Gastroesophageal sphincter (tissue), 4 donors: ENCODE results near the gene DDX3X. TPM values are rescaled to one million over a fixed set of nuclear protein-coding genes. Genes with fewer than 3 reads are reported as not detected.

Source experiments
- ATAC-seq: fragments of 150-250 bp; one replicate; pipeline ENCODE4 v1.9.1; 2016; ENCODE audit warnings: mild to moderate bottlenecking, moderate library complexity
- H3K27ac ChIP-seq, 4 donors: fragments of 200-600 bp; sonication (generic) in 3 of 4; 1 replicate in 3 of 4; 2 replicates in 1 of 4; pipeline ENCODE4 v1.5.1; 2016 to 2019
- H3K27me3 ChIP-seq: fragments of 200-600 bp; sonication (generic); one replicate; pipeline ENCODE4 v1.5.1; 2019
- H3K36me3 ChIP-seq, 2 donors: fragments of 200-600 bp; sonication (generic); one replicate each; pipeline ENCODE4 v1.5.1; 2019; ENCODE audit warnings: control low read depth in 1 of 2
- H3K4me1 ChIP-seq, 3 donors: fragments of 200-600 bp; sonication (generic); 1 replicate in 2 of 3; 2 replicates in 1 of 3; pipeline ENCODE4 v1.5.1; 2016 to 2019; ENCODE audit warnings: control low read depth in 2 of 3
- H3K4me3 ChIP-seq, 2 donors: fragments of 200-600 bp; sonication (generic); one replicate each; pipeline ENCODE4 v1.5.1; 2019; ENCODE audit warnings: mild to moderate bottlenecking in 1 of 2, moderate library complexity in 1 of 2
- H3K9me3 ChIP-seq, 3 donors: fragments of 200-600 bp; sonication (generic); one replicate each; pipeline ENCODE4 v1.5.1; 2017 to 2019; ENCODE audit warnings: control low read depth in 2 of 3
- EP300 ChIP-seq: sonication (generic); formaldehyde crosslinking; IDR thresholded peaks from one replicate; pipeline ENCODE4 v1.6.1; 2017; ENCODE audit warnings: antibody characterized with exemption, mild to moderate bottlenecking
- POLR2A ChIP-seq, 2 donors: fragments of 450-650 bp; IDR thresholded peaks; one replicate each; pipeline ENCODE4 v1.6.1; 2017; ENCODE audit warnings: antibody characterized with exemption in 2 of 2, mild to moderate bottlenecking in 2 of 2, moderate library complexity in 1 of 2
- POLR2AphosphoS5 ChIP-seq: sonication (generic); formaldehyde crosslinking; IDR thresholded peaks from one replicate; pipeline ENCODE4 v1.6.1; 2017; ENCODE audit warnings: antibody characterized with exemption
- WGBS, 2 donors: methylation state at CpG; one replicate each; pipeline ENCODE4 v1.1.5; 2018; ENCODE audit warnings: low coverage in 1 of 2; 5-methylcytosine and 5-hydroxymethylcytosine counted together
- total RNA-seq, 4 donors: library from RNA; depleted of rRNA; stranded (reverse); fragments of >200 nt; gene quantifications; one replicate each; pipeline ENCODE4 v1.1.0, GENCODE V29; 2016
- TF ChIP-seq, protein P1 (sequence below), 4 experiments: fragments of 200-600 bp in 2 of 4; fragments of 450-650 bp in 2 of 4; sonication (generic) in 1 of 4; IDR thresholded peaks; one replicate each; pipeline ENCODE4 v1.5.1; 2017 to 2019; ENCODE audit warnings: antibody characterized with exemption in 4 of 4, mild to moderate bottlenecking in 2 of 4, moderate library complexity in 2 of 4

The DDX3X gene
- total RNA-seq, 4 donors from 2014 or later = 226 to 385 (median 318) TPM

DNA sequence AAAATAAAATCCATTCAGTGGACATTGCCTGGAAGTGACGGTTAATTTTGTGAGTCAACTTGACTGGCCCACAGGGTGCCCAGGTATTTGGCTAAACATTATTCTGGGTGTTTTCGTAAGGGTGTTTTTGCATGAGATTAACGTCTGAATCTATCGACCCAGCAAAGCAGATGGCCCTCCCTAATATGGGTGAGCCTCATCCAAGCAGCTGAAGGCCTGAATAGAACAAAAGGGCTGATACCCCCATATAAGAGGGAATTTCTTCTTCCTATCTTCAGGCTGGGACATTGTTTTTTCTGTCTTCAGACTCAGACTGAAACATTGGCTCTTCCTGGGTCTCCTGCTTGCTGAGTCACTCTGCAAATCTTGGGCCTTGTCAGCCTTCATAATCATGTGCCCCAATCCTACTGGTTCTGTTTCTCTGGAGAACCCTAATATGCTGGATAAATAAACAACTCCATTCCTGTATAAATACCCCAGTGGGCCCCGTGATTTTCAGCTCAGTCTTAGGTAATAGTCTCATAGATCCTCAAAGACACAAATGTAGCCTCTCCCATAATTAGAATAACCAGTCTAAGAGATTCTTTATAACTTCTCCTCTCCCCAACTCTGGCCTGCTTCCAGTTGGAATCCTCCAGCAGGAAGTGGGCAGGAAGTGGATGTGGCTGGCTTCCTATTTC is 33.1 kb upstream of the DDX3X start:
- H3K9me3 ChIP-seq = no peaks in the 10 kb centered on the region
- H3K36me3 ChIP-seq = no peaks in the 10 kb centered on the region
- H3K27me3 ChIP-seq = no peaks in the 10 kb centered on the region
- no peak overlapping the region for H3K4me3 ChIP-seq
- H3K27ac ChIP-seq = no peak overlapping the region
- no peak for TF ChIP-seq POLR2A (IDR thresholded peaks at IDR 0.05)
- ATAC-seq = no peak
- H3K4me1 ChIP-seq = no peaks in the 10 kb centered on the region
- WGBS, 2 donors = 97% methylated on average over 4 of the region's 5 CpGs; no CpG with 5 or more reads in 1 of the 2 donors

DNA sequence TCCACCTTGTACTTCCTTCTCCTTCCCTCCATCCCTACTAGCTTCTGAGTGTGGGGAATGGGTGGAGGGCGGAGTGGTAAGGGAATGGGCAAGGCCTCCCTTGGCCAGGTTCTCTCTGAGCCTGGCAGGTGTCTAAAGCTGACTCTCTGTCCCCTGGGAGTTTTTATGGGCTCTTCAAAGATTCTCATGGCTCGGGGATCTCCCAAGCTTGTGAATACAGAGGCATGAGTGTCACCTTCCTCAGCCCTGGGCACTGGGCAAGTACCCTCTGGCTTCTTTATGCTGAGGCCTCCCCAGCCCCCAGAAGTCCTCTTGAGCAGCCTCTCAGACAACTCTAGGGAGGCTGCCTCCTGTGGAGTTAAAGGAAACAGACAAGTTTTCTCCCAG is 32.5 kb upstream of the DDX3X start:
- TF ChIP-seq, protein P1, sequence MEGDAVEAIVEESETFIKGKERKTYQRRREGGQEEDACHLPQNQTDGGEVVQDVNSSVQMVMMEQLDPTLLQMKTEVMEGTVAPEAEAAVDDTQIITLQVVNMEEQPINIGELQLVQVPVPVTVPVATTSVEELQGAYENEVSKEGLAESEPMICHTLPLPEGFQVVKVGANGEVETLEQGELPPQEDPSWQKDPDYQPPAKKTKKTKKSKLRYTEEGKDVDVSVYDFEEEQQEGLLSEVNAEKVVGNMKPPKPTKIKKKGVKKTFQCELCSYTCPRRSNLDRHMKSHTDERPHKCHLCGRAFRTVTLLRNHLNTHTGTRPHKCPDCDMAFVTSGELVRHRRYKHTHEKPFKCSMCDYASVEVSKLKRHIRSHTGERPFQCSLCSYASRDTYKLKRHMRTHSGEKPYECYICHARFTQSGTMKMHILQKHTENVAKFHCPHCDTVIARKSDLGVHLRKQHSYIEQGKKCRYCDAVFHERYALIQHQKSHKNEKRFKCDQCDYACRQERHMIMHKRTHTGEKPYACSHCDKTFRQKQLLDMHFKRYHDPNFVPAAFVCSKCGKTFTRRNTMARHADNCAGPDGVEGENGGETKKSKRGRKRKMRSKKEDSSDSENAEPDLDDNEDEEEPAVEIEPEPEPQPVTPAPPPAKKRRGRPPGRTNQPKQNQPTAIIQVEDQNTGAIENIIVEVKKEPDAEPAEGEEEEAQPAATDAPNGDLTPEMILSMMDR (IDR thresholded peaks at IDR 0.05) = no peak
- TF ChIP-seq POLR2AphosphoS5 (no peak), EP300 (no peak), POLR2A (IDR thresholded peaks at IDR 0.05) (no peak)
- H3K4me3 ChIP-seq = no peak overlapping the region
- WGBS, 2 donors = no CpG with 5 or more reads among the region's 2 CpGs
- H3K9me3 ChIP-seq = no peaks in the 10 kb centered on the region
- no peaks in the 10 kb centered on the region for H3K27me3 ChIP-seq
- ATAC-seq = no peak
- no peaks in the 10 kb centered on the region for H3K36me3 ChIP-seq
- no peak overlapping the region for H3K27ac ChIP-seq
- H3K4me1 ChIP-seq = no peaks in the 10 kb centered on the region

DNA sequence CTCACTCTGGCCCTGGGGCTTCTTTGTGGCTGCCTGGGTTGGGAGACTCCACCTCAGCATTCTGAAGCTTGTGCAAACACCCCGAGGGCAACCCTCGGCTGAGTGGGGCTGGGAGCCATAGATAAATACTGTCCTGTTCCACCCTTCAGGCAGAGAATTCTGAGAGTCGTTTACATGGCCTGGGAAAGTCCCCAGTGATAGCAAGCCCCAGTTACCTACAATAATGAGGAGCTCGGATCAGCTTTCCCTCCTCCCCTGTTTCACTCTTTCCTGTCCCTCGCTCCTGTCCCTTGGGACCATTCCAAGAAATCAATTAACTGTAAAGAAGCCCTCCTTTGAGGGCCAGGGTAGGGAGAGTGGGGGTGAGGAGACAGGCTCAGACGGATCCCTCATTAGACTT is 31.6 kb upstream of the DDX3X start:
- WGBS, 2 donors = no CpG with 5 or more reads among the region's 6 CpGs
- H3K27ac ChIP-seq = no peak overlapping the region
- no peaks in the 10 kb centered on the region for H3K4me1 ChIP-seq
- no peaks in the 10 kb centered on the region for H3K9me3 ChIP-seq
- no peaks in the 10 kb centered on the region for H3K36me3 ChIP-seq
- no peak for ATAC-seq
- TF ChIP-seq POLR2AphosphoS5 = no peak
- TF ChIP-seq, protein P1 (IDR thresholded peaks at IDR 0.05) = no peak
- no peak for TF ChIP-seq POLR2A (IDR thresholded peaks at IDR 0.05)
- no peak for TF ChIP-seq EP300
- H3K4me3 ChIP-seq = no peak overlapping the region
- H3K27me3 ChIP-seq = no peaks in the 10 kb centered on the region

DNA sequence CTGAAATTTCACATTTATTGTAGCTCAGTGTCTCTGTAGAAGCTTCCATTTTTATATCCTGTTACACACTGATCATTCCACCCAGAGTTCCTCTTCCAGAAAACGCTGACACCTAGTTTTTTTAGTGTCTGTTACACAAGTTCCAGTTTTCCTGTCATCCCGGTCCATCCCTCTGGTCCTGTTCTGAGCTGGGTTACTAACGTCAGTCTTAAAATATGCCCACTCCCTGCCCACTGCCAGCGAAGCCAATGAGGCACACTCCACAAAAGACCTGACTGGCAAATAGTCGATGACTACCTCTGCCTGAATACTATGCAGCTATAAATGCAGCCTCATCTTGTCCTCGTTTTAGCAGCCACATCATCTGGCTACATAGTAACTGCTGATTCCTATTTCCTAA is 30.9 kb upstream of the DDX3X start:
- Histone ChIP-seq H3K36me3 (no peaks in the 10 kb centered on the region), H3K27me3 (no peaks in the 10 kb centered on the region), H3K4me1 (no peaks in the 10 kb centered on the region), H3K27ac (no peak overlapping the region), H3K9me3 (no peaks in the 10 kb centered on the region), H3K4me3 (no peak overlapping the region)
- no peak for TF ChIP-seq EP300
- TF ChIP-seq, protein P1 (IDR thresholded peaks at IDR 0.05) = no peak
- no peak for TF ChIP-seq POLR2AphosphoS5
- no peak for TF ChIP-seq POLR2A (IDR thresholded peaks at IDR 0.05)
- ATAC-seq = peak; percentile 39
- 78 to 80% methylated on average over 1 to 4 of the region's 6 CpGs for WGBS, 2 donors

DNA sequence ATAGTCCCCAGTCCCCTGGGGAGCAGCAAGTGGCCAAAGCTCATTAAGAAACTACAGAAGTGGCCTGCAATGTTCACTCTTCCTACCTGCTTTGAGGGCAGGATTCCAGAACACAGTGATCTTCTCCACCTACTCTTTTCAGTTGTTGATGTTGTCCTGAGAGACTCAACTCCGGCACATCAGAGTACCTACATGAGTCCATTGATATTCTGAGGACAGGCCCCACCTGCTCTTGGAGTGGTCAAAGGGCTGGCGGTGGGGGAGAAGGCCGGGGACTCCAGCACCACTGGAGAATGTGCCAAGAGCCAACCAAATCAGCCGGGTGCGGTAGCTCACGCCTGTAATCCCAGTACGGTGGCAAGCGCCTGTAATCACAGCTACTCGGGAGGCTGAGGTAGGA is 29.8 kb upstream of the DDX3X start:
- no peak for ATAC-seq
- Histone ChIP-seq H3K36me3 (no peaks in the 10 kb centered on the region), H3K4me1 (no peaks in the 10 kb centered on the region), H3K4me3 (no peak overlapping the region), H3K27ac (no peak overlapping the region), H3K27me3 (no peaks in the 10 kb centered on the region), H3K9me3 (no peaks in the 10 kb centered on the region)
- TF ChIP-seq POLR2AphosphoS5 (no peak), EP300 (no peak), POLR2A (IDR thresholded peaks at IDR 0.05) (no peak)
- TF ChIP-seq, protein P1 (IDR thresholded peaks at IDR 0.05) = no peak
- 90% methylated on average over 6 of the region's 9 CpGs; no CpG with 5 or more reads in 1 of the 2 donors for WGBS, 2 donors
